IMR-90 (cell line): ENCODE results near the gene KDM1B. TPM values are rescaled to one million over a fixed set of nuclear protein-coding genes. Genes with fewer than 3 reads are reported as not detected.

Experiments
- ATAC-seq: fragments of 200-7000 bp; cut with Tn5 transposase; 2 replicates; pipeline ENCODE4 v1.9.1; 2020; ENCODE audit warnings: low read depth, mild to moderate bottlenecking, moderate library complexity
- BruUV-seq: library from RNA; stranded (reverse); fragments of 400-500 nt; replicated peaks from 2 replicates; lab custom pipeline; 2021; lab: Mats Ljungman, UMichigan
- CTCF ChIA-PET: fragments of 300-600 bp; formaldehyde crosslinking; extraction: SDS; loops from one replicate; lab custom pipeline; 2021; ENCODE audit warnings: antibody characterized with exemption; lab: Yijun Ruan, JAX
- POLR2A ChIA-PET: fragments of 300-600 bp; sonication (Branson Sonifier 250); formaldehyde crosslinking; loops from one replicate; lab custom pipeline; 2022; ENCODE audit warnings: antibody characterized with exemption; ENCODE audit not compliant: unreplicated experiment; lab: Charles Lee
- DNase-seq: peaks from one replicate; pipeline ENCODE4 v3.0.0; 2013
- H2AFZ ChIP-seq: replicated peaks from 2 replicates; pipeline ENCODE3; 2013; ENCODE audit warnings: low read length, mild to moderate bottlenecking; ENCODE audit not compliant: poor library complexity
- H2AK5ac ChIP-seq: 2 replicates; pipeline ENCODE4 v1.6.1; 2013; ENCODE audit warnings: low read depth, low read length, inconsistent platforms
- H2AK9ac ChIP-seq: replicated peaks from 2 replicates; pipeline ENCODE3; 2013; ENCODE audit warnings: mild to moderate bottlenecking, low read depth, low read length, moderate library complexity; ENCODE audit not compliant: poor library complexity
- H2BK120ac ChIP-seq: 2 replicates; pipeline ENCODE4 v1.6.1; 2013; ENCODE audit warnings: low read depth, low read length, inconsistent platforms
- H2BK15ac ChIP-seq: 3 replicates; pipeline ENCODE4 v1.6.1; 2013; ENCODE audit warnings: low read depth, low read length, inconsistent platforms
- H2BK20ac ChIP-seq: 2 replicates; pipeline ENCODE4 v1.6.1; 2013; ENCODE audit warnings: low read depth, mild to moderate bottlenecking, inconsistent platforms, low read length, moderate library complexity
- H2BK5ac ChIP-seq: 2 replicates; pipeline ENCODE4 v1.6.1; 2013; ENCODE audit warnings: mild to moderate bottlenecking, low read depth, low read length, inconsistent platforms; ENCODE audit not compliant: poor library complexity, severe bottlenecking
- H3K14ac ChIP-seq: replicated peaks from 2 replicates; pipeline ENCODE4 v1.6.1; 2013; ENCODE audit warnings: low read depth, low read length, inconsistent platforms
- H3K18ac ChIP-seq: 2 replicates; pipeline ENCODE4 v1.6.1; 2013; ENCODE audit warnings: low read depth, low read length, control low read depth
- H3K23ac ChIP-seq: 2 replicates; pipeline ENCODE4 v1.6.1; 2013; ENCODE audit warnings: low read depth, low read length, inconsistent platforms
- H3K27ac ChIP-seq: 2 replicates; pipeline ENCODE4 v1.5.1; 2013; ENCODE audit warnings: mild to moderate bottlenecking, control low read depth, low read length; ENCODE audit not compliant: insufficient read depth
- H3K27me3 ChIP-seq: 2 replicates; pipeline ENCODE4 v1.6.1; 2013; ENCODE audit warnings: low read length; ENCODE audit not compliant: control insufficient read depth, insufficient read depth
- H3K36me3 ChIP-seq: 2 replicates; pipeline ENCODE4 v1.6.1; 2013; ENCODE audit warnings: low read length, mixed read lengths; ENCODE audit not compliant: control insufficient read depth, insufficient read depth
- H3K4ac ChIP-seq: 2 replicates; pipeline ENCODE4 v1.6.1; 2013; ENCODE audit warnings: low read depth, low read length, inconsistent platforms
- H3K4me1 ChIP-seq: 2 replicates; pipeline ENCODE4 v1.6.1; 2013; ENCODE audit warnings: low read length, mixed read lengths; ENCODE audit not compliant: control insufficient read depth, insufficient read depth
- H3K4me2 ChIP-seq: 2 replicates; pipeline ENCODE4 v1.6.1; 2013; ENCODE audit warnings: low read depth, mild to moderate bottlenecking, control low read depth, low read length, moderate library complexity
- H3K4me3 ChIP-seq: 2 replicates; pipeline ENCODE4 v1.5.1; 2013; ENCODE audit warnings: low read depth, mild to moderate bottlenecking, control low read depth, low read length, moderate library complexity; ENCODE audit not compliant: insufficient read depth
- H3K56ac ChIP-seq: 2 replicates; pipeline ENCODE4 v1.6.1; 2013; ENCODE audit warnings: low read length, inconsistent platforms; ENCODE audit not compliant: insufficient read depth; ENCODE audit errors: extremely low read depth
- H3K79me1 ChIP-seq, 2 experiments: 2 replicates each; pipeline ENCODE4 v1.6.1; 2013; ENCODE audit warnings: low read length in 2 of 2, inconsistent platforms in 1 of 2, low read depth in 1 of 2
- H3K9ac ChIP-seq: 2 replicates; pipeline ENCODE4 v1.6.1; 2013; ENCODE audit warnings: low read depth, low read length, control low read depth
- H3K9me1 ChIP-seq: 2 replicates; pipeline ENCODE4 v1.6.1; 2013; ENCODE audit warnings: low read length, inconsistent platforms; ENCODE audit not compliant: insufficient read depth
- H3K9me3 ChIP-seq: 2 replicates; pipeline ENCODE4 v1.6.1; 2013; ENCODE audit warnings: low read length; ENCODE audit not compliant: control insufficient read depth, insufficient read depth
- H4K20me1 ChIP-seq: 2 replicates; pipeline ENCODE4 v1.6.1; 2013; ENCODE audit warnings: low read length, inconsistent platforms; ENCODE audit not compliant: insufficient read depth
- H4K5ac ChIP-seq: 2 replicates; pipeline ENCODE4 v1.6.1; 2013; ENCODE audit warnings: mild to moderate bottlenecking, low read depth, low read length, control low read depth
- H4K8ac ChIP-seq, 2 experiments: 2 replicates each; pipeline ENCODE4 v1.6.1; 2013; ENCODE audit warnings: low read depth in 2 of 2, low read length in 2 of 2, control low read depth in 1 of 2, inconsistent platforms in 1 of 2
- H4K91ac ChIP-seq: 2 replicates; pipeline ENCODE4 v1.6.1; 2013; ENCODE audit warnings: low read depth, low read length, inconsistent platforms; ENCODE audit not compliant: insufficient read depth
- MAFK ChIP-seq: IDR thresholded peaks from 2 replicates; pipeline ENCODE4 v1.6.1; 2012; ENCODE audit warnings: low read depth, low read length, improper control_type of control experiment
- NFE2L2 ChIP-seq: fragments of 150-350 bp; IDR thresholded peaks from 2 replicates; pipeline ENCODE4 v1.6.1; 2016; ENCODE audit warnings: low read depth, mild to moderate bottlenecking, low read length
- RFX5 ChIP-seq: IDR thresholded peaks from 2 replicates; pipeline ENCODE4 v1.8.0; 2012; ENCODE audit warnings: low read depth, mild to moderate bottlenecking, low read length, moderate library complexity
- SMC3 ChIP-seq: fragments of 150-350 bp; IDR thresholded peaks from 2 replicates; pipeline ENCODE4 v1.6.1; 2016; ENCODE audit warnings: low read depth, mild to moderate bottlenecking, antibody characterized with exemption, low read length, moderate library complexity
- WGBS, 2 experiments: methylation state at CpG; one replicate each; pipeline versions ENCODE4 v1.1.5 to v1.1.7; 2013; ENCODE audit warnings: missing lambda C conversion rate in 2 of 2; ENCODE audit not compliant: insufficient read length in 1 of 2; ENCODE audit errors: extremely low coverage in 2 of 2; 5-methylcytosine and 5-hydroxymethylcytosine counted together
- dilution Hi-C: fragments of 300-500 bp; cut with HindIII; formaldehyde crosslinking; loops from one replicate; pipeline ENCODE4 v1.14.3; 2018; ENCODE audit warnings: low sequenced_read_pairs; ENCODE audit not compliant: unreplicated experiment
- in situ Hi-C: fragments of 300-500 bp; cut with MboI; formaldehyde crosslinking; loops from 3 replicates; pipeline ENCODE4 v1.14.3; 2019; ENCODE audit warnings: low sequenced_read_pairs, inconsistent platforms, mixed read lengths
- intact Hi-C: fragments of 100-400 bp; cut with micrococcal nuclease; formaldehyde crosslinking; loops from 2 replicates; pipeline ENCODE4 v1.10.0; 2022
- polyA plus RNA-seq, 3 experiments: library from polyadenylated mRNA; depleted of rRNA; stranded (reverse); fragments of >200 nt; gene quantifications; 2 replicates each; pipeline ENCODE4 v1.2.3, GENCODE V29; 2012; ENCODE audit warnings: low replicate concordance in 1 of 3
- total RNA-seq: library from RNA; depleted of rRNA; stranded (reverse); fragments of >200 nt; gene quantifications from 2 replicates; pipeline ENCODE4 v1.2.3, GENCODE V29; 2012

KDM1B gene
- total and polyA plus RNA-seq, 2 of the 4 experiments (the other 2 are of a cell fraction) = 13.2 to 16.7 TPM

DNA sequence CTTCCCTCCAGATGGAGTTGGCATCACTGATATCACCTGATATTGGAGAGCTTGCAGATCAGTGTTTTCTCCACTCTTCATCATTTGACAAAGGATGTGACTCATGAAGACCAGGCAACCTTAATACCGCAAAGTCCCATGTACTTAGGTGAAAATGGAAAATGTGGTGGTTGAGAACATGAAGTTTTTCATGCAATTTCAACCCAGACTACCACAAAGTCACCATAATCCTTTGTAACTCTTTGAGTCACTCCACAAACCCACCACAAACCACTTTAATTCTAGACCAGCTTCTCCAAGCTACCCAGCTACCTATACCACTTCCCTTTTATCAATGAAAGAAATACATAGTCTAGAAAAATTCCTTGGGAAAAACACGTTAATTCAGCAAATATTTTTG, 39.9 kb upstream of the KDM1B start:
- Histone ChIP-seq H2BK5ac (no peak overlapping the region), H3K9ac (no peak overlapping the region), H3K14ac (no peak overlapping the region), H3K27me3 (no peaks in the 10 kb centered on the region), H3K36me3 (no peaks in the 10 kb centered on the region), H4K8ac (no peak overlapping the region), H3K56ac (no peak overlapping the region), H2AK5ac (no peak overlapping the region), H2AK9ac (no peak overlapping the region), H3K9me3 (no peaks in the 10 kb centered on the region), H2AFZ (no peak overlapping the region), H2BK120ac (no peak overlapping the region), H3K4ac (no peak overlapping the region), H3K4me2 (no peak overlapping the region), H2BK15ac (no peak overlapping the region), H3K9me1 (no peaks in the 10 kb centered on the region), H3K18ac (no peak overlapping the region), H3K4me3 (no peak overlapping the region), H3K79me1 (no peaks in the 10 kb centered on the region), H4K91ac (no peak overlapping the region), H3K27ac (no peak overlapping the region), H4K20me1 (no peaks in the 10 kb centered on the region), H4K5ac (no peak overlapping the region), H2BK20ac (no peak overlapping the region), H3K23ac (no peak overlapping the region), H3K4me1 (no peaks in the 10 kb centered on the region)
- POLR2A ChIA-PET = no interaction called here
- no CpG with 5 or more reads among the region's 2 CpGs for WGBS, 2 experiments
- in situ Hi-C loops = no loop called here
- CTCF ChIA-PET = interaction anchor here (0.6 kb wide), 1 partner anchor 29 kb away, joined by 3 read pairs; no protein-coding TSS in a partner anchor
- no TSS peak for BruUV-seq
- DNase-seq (no peak), ATAC-seq (no peak)
- dilution Hi-C loops = no loop called here
- TF ChIP-seq NFE2L2 (no peak), MAFK (no peak), RFX5 (no peak), SMC3 (no peak)
- intact Hi-C loops = no loop called here
